Effector CD4-positive, alpha-beta T cell (primary cell): Measurements from ENCODE around the gene TTC23.

Source experiments
- DNase-seq: peaks from one replicate; pipeline ENCODE4 v3.0.0-alpha.2; 2020

TTC23 gene

GRCh38 chr15:99134317-99134821 is 115.0 kb downstream of the TTC23 start:
- DNase-seq, result no peak

GRCh38 chr15:99132634-99133287 is 116.6 kb downstream of the TTC23 start:
- DNase-seq, result no peak

GRCh38 chr15:99132122-99132521 is 117.3 kb downstream of the TTC23 start:
- no peak for DNase-seq

GRCh38 chr15:99131441-99132023 is 117.8 kb downstream of the TTC23 start:
- DNase-seq, result no peak

GRCh38 chr15:99130765-99131440 is 118.5 kb downstream of the TTC23 start:
- DNase-seq, result no peak

GRCh38 chr15:99130314-99130713 is 119.1 kb downstream of the TTC23 start:
- DNase-seq, result no peak

- DNase-seq, result no peak
Measured at GRCh38 chr15:99129644-99130043, 119.7 kb downstream of the TTC23 start.

GRCh38 chr15:99128411-99128810 is 121.0 kb downstream of the TTC23 start:
- no peak for DNase-seq

GRCh38 chr15:99127773-99128172 is 121.6 kb downstream of the TTC23 start:
- DNase-seq, result no peak

GRCh38 chr15:99126930-99127329 is 122.5 kb downstream of the TTC23 start:
- DNase-seq, result no peak

- no peak for DNase-seq
Measured at GRCh38 chr15:99126131-99126588, 123.2 kb downstream of the TTC23 start.

GRCh38 chr15:99125061-99125891 is 124.1 kb downstream of the TTC23 start:
- DNase-seq, result no peak

GRCh38 chr15:99124641-99125040 is 124.7 kb downstream of the TTC23 start:
- DNase-seq, result no peak

GRCh38 chr15:99123713-99124451 is 125.5 kb downstream of the TTC23 start:
- DNase-seq, result no peak

- no peak for DNase-seq
Measured at GRCh38 chr15:99122831-99123712, 126.3 kb downstream of the TTC23 start.

GRCh38 chr15:99121691-99122410 is 127.5 kb downstream of the TTC23 start:
- DNase-seq, result no peak

GRCh38 chr15:99121207-99121606 is 128.2 kb downstream of the TTC23 start:
- no peak for DNase-seq

- no peak for DNase-seq
Measured at GRCh38 chr15:99120050-99120777, 129.2 kb downstream of the TTC23 start.

- no peak for DNase-seq
Measured at GRCh38 chr15:99118801-99119546, 130.4 kb downstream of the TTC23 start.
